ENCODE results near the gene KCND3.

Gene KCND3

DNA sequence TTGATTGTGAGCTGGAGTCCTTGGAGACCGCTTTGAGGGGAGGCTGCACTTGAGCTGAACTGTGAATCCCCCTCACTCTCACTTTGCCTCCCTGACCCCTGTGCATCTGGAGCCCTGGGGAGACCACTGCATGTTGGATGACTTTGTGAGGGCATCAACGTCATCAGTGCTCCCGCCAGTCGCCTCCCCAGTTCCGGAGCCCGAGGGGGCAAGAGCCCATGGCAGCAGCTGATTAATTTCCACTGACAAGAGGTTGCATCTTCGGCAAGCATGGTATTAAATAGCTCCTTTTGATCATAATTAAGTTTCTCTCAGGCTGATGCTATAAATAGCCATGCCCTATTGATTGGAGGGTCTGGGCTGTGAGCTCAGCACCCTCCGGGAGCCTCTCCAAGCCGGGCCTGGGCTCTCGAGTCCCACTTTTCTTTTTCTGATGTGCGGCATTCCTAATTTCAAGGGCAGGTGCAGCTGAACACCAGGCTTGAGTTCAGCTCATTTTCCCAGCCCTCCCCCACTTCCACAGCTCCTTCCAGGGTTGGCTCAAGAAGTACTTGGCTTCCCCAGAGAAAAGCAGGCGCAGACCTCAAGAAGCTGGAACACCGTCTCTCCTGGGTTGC, 33.2 kb downstream of the KCND3 start:
- peak; percentile 44 for DNase-seq

DNA sequence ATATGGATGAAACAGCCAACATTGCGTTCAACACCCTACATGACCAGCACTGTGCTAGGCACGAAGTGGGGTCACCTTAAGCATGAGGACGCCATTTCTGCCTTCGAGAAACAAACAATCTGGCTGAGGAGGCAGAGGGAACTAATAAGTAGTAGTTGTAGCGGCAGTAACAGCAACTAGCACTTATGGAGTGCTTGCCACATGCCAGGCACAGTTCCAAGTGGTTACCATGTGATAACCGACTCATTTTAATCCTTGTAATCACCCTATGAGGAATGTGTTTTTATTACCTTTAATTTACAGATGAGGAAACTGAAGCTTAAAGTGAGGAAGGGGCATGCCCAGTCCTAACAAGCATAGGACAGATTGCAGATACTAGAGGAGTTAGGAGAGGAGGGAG, 33.7 kb downstream of the KCND3 start:
- DNase-seq = peak; percentile 32

DNA sequence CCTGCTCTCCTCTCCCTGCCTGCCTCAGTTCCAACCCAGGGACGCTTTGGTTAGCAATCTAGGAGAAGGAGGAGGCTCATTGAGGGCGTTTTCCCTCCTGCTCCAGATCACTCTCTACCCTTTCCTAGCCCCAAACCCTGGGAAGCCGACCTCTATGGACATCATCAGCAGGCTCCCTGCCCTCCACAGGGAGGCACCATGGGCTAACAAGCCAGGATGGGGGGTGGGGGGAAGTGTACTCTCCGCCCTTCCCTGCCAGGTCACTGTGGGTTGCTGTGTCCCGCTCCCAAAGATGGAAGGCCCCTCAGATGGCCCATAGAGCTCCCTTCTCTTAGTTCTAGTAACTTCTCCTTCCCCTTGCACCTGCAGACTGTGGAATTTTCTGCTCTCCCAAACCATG, 35.7 kb downstream of the KCND3 start:
- DNase-seq = no peak

DNA sequence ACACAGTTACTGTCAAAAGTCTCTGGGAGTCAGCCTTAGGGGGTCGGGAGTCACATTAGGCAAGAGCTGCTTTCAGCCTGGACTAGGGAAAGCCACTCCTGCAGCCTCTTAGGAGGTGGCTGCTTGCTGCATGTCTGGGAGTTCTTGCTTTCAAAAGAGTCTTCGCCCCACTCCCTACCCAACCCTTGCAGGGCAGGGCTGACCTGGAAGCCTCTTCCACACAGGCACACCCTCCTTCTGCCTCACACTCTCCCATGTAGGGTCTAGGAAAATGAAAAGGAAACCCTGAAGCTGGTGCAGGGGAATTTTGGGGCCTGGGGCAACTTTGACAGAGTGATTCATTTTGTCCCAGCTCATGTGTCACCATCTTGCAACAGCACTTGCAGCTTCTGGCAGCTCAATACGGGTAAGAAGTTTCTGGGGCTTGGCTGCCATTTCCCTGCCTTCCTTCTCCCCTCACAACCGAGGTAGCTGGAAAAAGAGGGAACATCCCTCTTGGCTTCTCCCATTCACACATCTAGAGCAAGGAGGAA, 37.3 kb downstream of the KCND3 start:
- DNase-seq = no peak

DNA sequence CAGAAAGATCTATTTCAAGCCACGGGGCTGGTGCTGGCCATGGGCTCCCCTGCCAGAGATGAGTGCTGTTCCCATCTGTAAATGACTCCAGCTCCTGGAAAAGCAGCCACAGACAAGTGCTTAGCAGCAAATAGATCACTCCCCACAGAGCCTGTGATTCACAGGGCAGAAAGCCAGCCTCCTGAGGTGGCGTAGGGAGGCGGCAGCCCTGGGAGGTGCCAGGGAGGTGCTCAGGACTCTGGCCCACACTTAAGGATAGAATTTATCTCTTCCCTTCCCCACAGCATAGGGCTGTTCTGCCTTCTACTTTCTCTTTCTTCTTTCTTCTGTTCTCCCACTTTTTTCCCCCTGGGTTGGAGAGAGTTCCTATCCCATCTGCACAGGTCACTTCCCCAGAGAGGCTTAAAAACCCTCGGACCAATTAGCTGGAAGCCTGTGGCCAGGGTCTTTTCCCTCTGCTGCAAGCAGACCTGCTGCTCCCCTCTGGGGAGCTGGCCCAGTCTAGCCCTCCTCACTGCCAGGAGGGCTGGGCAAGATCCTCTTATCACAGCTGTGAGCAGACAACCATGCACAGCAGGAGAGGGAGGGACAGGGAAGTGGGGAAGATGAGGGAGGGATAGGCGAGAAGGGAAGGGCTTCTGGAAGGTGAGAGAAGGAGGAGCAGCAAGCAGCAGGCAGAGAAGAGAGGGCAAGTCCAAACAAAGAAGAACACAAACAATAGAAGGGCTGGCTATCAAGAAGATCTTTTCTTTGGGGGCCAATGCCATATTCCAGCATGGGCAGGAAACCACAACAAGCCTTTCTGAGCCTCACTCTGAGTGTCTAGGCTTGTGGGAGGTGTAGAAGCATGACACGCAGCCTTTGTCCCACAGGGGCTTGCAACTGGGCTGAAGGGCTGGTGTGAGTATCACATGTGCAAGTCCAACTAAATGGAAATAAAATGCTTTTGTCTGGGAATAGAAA, 41.0 kb downstream of the KCND3 start:
- peak; percentile 39 for DNase-seq

DNA sequence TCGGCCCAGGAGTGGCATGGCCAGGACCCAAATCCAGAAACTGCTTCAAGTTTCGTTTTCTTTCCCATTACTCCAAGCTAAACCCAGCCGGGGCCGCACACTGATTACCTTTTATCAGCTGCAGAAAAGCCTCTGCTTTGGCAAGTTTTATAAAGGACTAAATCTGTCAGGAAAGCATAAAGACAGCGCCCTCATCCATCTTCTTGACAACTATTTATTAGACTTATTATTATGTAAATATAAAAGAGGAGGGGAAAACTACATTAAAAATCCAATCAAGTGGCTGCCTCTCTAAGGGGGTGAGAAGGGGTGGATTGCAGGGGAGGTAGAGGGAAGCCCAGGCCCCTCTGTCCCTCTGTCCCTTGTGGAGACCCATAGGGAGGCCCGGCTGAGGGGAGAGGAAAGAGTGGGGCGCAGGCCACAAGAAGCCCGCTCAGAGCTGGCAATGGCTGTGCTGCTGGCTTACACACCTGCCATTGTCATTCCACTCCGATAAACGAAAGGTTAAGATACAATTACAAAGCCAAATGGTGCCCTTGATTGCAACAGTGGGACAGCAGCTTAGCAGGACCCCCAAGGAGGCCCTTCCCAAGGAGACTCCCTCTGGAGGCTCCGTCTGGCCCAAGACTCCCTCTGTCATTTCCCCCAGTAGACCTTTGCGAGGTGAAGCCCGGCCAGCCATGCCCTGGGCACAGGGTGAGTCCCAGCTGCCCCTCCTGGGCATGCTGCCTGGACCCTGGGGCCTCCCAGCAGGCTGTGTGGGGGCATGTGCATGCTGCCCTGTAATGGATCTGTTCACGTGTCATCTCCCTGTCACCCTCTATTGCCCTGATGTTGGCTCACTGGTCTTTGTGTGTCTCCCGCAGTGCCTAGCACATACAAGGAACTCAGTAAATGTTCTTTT, 45.4 kb downstream of the KCND3 start:
- no peak for DNase-seq

DNA sequence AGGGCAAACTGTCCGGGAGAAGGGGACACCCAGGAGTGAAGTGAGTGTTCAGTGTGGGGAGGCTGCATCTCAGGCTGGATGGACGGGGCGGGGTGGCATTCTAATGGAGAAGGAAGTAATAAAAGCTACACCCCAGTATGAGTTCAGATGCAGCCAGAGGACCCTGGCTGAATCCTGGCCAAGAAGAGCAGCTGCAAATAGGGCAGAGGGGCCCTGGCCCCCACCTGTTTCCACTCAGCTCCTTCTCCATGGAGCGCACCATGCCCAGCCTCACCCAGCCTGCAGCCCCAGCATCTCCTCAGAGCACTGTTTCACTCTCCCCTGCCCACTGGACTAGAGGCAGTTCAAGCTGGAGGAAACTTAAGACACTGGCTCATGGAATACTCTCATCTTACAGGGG, 46.4 kb downstream of the KCND3 start:
- DNase-seq = no peak

DNA sequence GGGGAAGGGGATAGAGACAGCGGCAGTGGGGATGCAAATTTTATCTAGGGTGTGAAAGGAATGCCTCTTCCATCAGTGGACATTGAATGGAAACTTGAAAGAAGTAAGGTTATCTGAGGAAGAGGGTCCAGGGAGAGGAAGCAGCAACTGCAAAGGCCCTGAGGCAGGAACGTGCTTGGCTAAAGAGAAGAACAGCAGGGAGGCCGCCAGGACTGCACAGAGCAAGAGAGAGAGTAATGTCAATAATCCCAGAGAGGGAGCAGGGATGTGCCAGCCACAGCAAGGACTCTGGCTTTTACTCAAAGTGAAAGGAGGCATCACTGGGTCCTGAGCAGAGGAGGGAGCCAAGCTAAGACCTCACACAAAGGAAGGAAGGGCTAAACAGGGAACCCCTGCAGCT, 50.9 kb downstream of the KCND3 start:
- DNase-seq = no peak

DNA sequence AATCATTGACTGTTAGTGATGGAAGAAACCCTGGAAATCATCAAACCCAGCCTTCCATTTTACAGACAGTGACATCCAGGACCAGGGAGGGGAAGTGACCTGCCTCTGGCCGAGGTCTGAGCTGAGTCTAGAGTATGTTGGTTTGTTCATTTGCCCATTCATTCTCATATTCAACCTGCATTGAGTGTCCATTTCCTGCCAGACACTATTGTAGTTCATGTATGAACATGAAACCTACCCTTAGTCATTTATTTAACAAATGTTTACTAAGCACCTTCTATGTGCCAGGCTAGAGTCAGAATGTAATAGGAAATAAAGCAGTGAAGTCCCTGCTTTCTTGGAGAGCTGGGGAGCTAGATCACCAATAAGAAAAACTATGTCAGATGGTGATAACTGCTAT, 51.3 kb downstream of the KCND3 start:
- DNase-seq = no peak

DNA sequence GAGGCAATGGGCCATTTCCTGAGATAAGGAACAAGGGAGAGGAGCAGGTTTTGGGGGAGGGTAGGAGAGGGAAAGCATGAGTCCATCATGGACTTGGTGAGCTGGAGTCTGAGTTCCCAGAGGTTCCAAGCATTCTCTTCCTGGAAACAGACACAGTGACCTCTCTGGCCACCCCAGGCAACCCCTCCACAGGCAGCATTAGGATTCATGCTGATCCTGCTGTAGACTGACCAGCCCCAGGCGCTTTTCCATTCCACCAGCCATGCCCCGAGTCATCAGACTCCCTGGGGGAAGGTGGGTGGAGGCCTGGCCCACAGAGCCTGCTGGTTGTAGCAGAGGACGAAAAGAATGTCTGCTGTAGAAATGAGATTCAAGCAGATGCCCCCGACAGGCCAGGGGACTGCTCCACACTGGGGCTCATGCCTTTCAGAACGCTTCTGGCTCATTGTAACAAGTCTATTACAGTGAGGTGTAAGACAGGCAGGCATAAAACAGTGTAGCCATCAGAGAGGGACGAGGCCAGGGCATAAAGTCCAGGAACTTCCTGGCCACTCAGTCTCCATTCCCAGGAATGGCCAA, 52.2 kb downstream of the KCND3 start:
- DNase-seq = no peak

DNA sequence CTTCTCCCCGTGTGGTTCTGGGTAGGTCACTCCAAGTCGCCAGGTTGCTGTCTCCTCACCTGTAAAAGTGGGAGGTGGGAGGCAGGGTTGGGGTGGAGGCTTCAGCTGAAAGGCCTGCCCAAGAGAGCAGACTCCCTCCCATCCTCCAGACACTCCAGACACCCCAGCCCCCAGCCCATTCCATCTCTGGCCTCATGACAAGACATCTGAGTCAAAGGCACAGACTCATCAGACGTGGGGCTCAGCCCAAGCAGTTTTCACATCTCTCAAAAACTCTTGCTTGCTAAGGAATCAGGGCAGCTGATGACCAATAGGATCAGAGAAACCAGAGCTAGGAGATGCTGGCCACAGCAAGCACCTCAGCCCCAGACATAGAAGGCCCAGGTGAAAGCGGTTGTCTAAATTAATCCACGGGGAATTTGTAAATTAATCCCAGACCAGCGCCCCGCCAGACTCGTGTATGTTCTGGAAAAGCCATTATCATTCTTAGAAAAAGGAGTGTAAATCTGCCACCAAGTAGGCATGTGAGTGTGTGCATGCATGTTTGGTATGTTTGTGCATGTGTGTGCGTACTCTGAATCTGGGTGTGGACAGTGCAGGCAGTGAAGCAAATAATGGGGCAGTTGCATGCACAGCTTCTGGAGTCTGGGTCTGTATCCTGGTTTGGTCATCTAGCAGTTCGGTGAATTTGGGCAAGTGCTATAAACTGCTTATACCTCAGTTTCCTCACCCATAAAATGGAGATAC, 55.2 kb downstream of the KCND3 start:
- DNase-seq = no peak

DNA sequence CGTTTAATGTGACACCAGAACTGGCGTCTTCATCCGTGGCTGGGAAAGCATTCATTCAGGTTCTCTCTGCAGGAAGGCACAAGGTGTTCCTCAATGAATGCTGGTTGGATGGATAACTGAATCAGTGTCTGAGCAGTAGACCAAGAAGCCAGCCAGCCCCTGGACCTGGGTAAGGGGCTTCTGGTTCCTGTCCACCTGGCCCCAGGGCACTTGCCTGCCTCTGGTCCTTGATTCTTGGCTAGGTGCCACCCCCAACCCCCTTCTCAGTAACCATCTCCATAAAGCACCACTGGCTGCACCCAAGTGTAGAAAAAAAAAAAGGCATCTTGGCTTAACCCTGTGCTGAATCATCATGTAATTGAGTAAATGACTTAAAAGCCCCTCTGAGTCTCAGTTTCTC, 59.1 kb downstream of the KCND3 start:
- no peak for DNase-seq

DNA sequence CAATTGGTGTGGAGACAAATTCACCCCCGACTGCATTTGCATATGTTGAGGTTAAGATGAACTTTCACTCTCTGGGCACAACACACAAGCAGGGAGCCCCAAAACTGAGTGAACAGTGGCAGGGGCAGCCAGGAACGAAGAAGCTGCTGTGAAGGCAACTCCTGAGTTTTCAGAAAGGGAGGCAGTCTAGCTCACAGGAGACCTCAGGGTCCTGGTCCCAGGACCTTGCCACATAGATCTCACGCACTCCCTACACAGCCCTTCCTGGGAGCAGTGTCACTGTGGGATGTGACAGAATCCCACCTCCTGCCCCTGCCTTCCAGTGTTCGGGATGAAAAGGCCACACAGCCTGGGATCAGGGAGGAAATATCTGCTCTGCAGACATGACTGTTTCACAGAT, 60.9 kb downstream of the KCND3 start:
- no peak for DNase-seq

DNA sequence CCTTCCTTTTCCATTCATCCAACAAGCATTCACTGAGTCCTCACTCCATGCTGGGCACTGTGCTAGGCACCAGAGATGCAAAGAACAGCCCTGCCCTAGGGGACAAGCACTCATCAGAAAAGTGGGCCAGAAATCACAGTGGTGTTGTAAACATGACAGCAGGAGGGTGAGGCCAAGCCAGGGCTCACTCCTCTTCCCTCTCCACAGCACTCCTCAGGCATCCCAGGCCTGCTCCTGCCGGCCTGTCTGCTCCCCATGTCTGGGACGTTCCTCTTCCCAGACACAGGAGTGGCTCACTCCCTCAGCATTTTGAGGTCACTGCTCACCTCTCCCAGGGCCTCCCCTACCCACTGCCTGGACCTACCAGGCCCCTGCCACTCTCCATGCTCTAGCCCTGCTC, 61.8 kb downstream of the KCND3 start:
- no peak for DNase-seq

DNA sequence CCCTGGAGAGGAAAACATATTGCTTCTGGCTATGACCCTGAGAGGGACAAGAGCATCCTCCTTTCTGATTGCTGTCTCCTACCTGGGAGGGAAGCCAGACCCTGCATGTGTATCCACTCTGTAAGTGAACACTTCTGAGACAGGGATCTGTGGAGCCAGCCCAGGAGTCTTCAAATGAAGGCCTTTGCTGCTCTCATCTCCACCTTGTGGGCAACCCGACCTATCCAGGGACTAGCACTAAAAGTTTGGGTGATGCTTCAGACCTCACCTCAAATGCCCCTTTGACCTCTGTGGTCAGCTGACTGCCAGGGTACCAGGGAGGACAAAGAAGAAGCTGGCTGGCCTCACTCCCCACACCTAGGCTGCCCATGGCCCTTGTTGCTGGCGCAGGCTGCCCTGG, 64.7 kb downstream of the KCND3 start:
- no peak for DNase-seq

DNA sequence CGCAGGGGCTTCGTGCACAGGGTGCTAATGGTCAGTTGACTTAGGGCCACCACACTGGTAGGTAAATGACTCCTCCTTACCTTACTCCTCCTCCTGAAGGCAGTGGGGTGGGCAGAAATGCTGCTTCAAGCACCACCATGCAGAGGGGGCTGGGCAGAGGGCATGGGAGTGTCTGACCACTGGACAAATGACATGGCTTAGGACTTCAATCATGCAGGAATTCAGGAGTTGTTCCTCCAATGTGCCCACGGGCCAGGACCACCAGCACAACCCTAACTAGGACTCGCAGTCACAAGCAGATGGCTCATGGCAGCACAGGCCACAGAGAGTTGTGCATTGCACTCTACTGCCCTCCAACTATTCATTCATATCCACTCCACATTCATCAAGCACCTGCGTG, 65.7 kb downstream of the KCND3 start:
- no peak for DNase-seq

DNA sequence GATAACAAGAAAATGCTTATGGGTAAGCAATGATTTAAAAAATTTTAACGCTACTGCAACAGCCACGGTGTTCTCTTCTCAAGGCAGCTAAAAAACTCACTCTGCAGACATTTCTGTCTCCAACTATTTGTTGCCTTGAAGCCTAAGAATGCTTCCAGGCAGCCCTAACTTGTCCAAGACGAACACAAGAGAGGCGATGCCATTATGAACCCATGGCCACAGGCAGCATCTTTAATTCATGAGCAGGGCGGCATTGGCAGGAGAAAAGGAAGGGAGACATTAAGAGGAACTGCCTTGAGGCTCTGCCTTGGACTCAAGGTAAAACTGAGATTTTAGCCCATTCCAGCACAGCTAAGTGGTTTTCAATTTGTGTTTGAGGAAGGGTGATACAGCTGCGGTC, 67.5 kb downstream of the KCND3 start:
- no peak for DNase-seq

DNA sequence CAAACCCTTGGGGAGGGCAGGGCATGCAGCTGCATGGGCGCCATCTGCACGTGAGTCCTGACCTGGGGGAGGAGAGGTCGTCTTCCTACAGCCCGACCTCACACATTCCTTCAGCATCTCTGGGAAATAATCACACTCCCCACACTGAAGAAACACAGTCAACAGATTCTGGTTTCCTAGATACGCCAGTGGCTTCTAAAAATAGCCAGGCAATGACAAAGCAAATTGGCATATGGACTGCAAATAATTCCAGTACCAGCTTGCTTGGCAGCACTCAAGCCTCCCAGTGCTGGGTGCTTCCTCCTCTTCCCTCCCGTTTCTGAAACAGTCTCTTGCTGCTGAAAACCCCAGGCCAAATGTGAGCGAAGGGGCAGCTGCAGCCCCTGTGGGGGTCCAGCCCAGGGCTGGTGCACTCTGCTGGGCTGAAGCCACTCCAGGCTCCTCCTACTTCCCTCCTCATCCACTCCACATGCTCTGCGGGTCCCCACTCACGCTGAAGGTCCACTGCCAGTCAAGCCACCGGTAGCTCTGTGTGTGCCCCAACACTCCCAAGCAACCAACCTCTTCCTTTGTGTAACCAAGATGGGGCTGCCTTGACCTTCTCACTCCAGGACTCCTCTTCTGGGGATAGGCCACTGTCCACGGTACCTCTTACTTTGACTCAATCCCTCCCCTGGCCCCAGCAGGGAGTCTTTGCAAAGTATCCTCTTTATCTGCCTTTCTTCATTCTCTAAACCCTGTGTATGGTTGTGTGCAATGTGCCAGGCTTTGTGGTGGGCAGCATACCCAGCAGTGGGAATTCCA, 69.0 kb downstream of the KCND3 start:
- peak; percentile 33 for DNase-seq

DNA sequence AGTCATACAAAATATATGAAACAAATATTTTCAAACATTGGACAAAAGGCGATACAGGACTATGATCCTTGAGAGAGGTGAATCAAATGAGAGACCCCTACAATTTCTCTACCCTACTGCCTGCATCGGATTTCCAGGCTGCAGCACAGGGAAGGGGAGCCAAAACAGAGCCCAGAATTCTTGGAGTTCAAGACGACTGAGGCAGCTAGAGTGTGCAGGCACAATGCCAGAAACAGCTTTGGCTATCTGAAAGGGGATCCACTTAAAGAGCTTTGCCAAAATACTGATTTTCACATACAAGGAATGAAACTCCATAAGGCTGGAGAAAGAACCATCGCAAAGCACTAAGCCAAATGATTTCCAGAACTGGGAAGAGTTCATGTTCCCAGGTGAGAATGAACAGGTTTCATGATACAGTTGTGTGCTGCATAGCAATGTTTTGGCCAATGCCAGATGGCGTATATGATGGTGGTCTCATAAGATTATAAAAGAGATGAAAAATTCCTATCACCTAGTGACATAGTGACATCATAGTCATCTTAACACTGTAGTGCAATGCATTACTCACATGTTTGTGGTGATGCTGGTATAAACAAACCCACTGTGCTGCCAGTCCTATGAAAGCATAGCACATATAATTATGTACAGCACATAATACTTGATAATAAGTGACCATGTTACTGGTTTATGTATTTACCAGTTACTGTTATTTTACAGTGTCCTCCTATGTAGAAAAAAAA, 77.5 kb downstream of the KCND3 start:
- no peak for DNase-seq

DNA sequence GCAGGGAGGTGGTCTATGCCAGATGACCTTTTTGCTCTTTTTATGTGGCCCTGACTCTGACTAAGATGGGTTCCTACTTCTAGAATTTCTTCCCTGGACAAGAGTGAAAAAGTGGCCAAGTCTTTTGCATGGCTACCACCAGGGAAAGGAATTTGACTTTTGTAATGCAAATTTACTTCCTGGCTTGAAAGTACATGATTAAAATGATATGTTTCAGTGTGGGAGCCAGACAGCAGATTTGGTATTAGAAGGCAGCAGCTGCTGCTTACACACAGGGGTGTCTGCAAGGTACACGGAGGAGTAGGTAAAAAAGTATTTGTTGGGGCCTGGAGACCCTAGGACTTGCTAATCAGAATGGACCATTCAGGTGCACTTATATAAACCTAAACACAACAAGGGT, 78.4 kb downstream of the KCND3 start:
- DNase-seq = no peak
